HFFc6 (cell line): ENCODE results near the gene C19orf25. TPM values are rescaled to one million over a fixed set of nuclear protein-coding genes. Genes with fewer than 3 reads are reported as not detected.

Experiments
- DNase-seq: peaks from one replicate; pipeline ENCODE4 v3.0.0-alpha.2; 2018
- H3K27ac Mint-ChIP-seq: 2 replicates; pipeline ENCODE4 v1.8.0; 2020; ENCODE audit warnings: mild to moderate bottlenecking, mixed read lengths
- H3K27me3 Mint-ChIP-seq: 2 replicates; pipeline ENCODE4 v1.8.0; 2021; ENCODE audit warnings: mild to moderate bottlenecking, moderate library complexity, mixed read lengths; ENCODE audit not compliant: insufficient read depth
- H3K36me3 Mint-ChIP-seq: 2 replicates; pipeline ENCODE4 v1.8.0; 2021; ENCODE audit warnings: low read depth, mixed read lengths
- H3K4me1 Mint-ChIP-seq: 2 replicates; pipeline ENCODE4 v1.8.0; 2020; ENCODE audit warnings: low read depth, mixed read lengths
- H3K4me3 Mint-ChIP-seq: 2 replicates; pipeline ENCODE4 v1.8.0; 2020; ENCODE audit warnings: mild to moderate bottlenecking, moderate library complexity, mixed read lengths
- H3K9me3 Mint-ChIP-seq: 2 replicates; pipeline ENCODE4 v1.8.0; 2020; ENCODE audit warnings: mild to moderate bottlenecking, mixed read lengths
- CTCF ChIP-seq: fragments of 200-600 bp; sonication (generic); IDR thresholded peaks from 2 replicates; pipeline ENCODE4 v1.5.0; 2021; ENCODE audit warnings: antibody characterized with exemption, mild to moderate bottlenecking
- total RNA-seq, 6 experiments: library from RNA; stranded (reverse); fragmentation: NEBNext Ultra II Directional; extraction: Animal tissue kit (Norgen Biotek cat#: 25700); gene quantifications; 2 replicates in 1 of 6; 3 replicates in 5 of 6; pipeline ENCODE4 v1.2.3, GENCODE V29; 2021

The C19orf25 gene
- total RNA-seq, 6 experiments from 2014 or later: 26.7 to 34.8 (median 29.6) TPM

- H3K4me3 Mint-ChIP-seq: no peak overlapping the region
Measured at GRCh38 chr19:1488282-1488601, 9.2 kb upstream of the C19orf25 start.

GRCh38 chr19:1487576-1488281 lies 8.7 kb upstream of the C19orf25 start:
- H3K4me3 Mint-ChIP-seq: no peak overlapping the region
- H3K4me1 Mint-ChIP-seq: no peaks in the 10 kb centered on the region; the same call in 1 of the 2 replicates
- DNase-seq: no peak
- no peak for TF ChIP-seq CTCF
- H3K27me3 Mint-ChIP-seq: peaks cover 2% of the 10 kb centered on the region
- no peak overlapping the region for H3K27ac Mint-ChIP-seq
- no peaks in the 10 kb centered on the region for H3K9me3 Mint-ChIP-seq
- no peaks in the 10 kb centered on the region for H3K36me3 Mint-ChIP-seq

More at GRCh38 chr19:1488282-1488601, 9.2 kb upstream of the C19orf25 start:
- no peak for TF ChIP-seq CTCF
- H3K27ac Mint-ChIP-seq: no peak overlapping the region
- H3K4me1 Mint-ChIP-seq: no peaks in the 10 kb centered on the region; the same call in 1 of the 2 replicates
- H3K36me3 Mint-ChIP-seq: no peaks in the 10 kb centered on the region
- H3K9me3 Mint-ChIP-seq: no peaks in the 10 kb centered on the region
- DNase-seq: no peak
- peaks cover 2% of the 10 kb centered on the region for H3K27me3 Mint-ChIP-seq

GRCh38 chr19:1486720-1487575 lies 7.9 kb upstream of the C19orf25 start:
- Mint-ChIP-seq H3K4me3 (no peak overlapping the region), H3K27ac (no peak overlapping the region), H3K9me3 (no peaks in the 10 kb centered on the region), H3K27me3 (peaks cover 3% of the 10 kb centered on the region), H3K4me1 (no peaks in the 10 kb centered on the region; the same call in 1 of the 2 replicates), H3K36me3 (no peaks in the 10 kb centered on the region)
- TF ChIP-seq CTCF: no peak
- DNase-seq: no peak

- H3K4me1 Mint-ChIP-seq: peaks cover 5% of the 10 kb centered on the region
- H3K4me3 Mint-ChIP-seq: no peak overlapping the region
- H3K36me3 Mint-ChIP-seq: no peaks in the 10 kb centered on the region; the same call in 1 of the 2 replicates
- no peak for DNase-seq
- TF ChIP-seq CTCF: no peak
- peaks cover 2% of the 10 kb centered on the region; the same call in 1 of the 2 replicates for H3K27me3 Mint-ChIP-seq
- no peaks in the 10 kb centered on the region for H3K9me3 Mint-ChIP-seq
- H3K27ac Mint-ChIP-seq: no peak overlapping the region
Measured at GRCh38 chr19:1483979-1484428, 5.0 kb upstream of the C19orf25 start.

GRCh38 chr19:1483131-1483978 lies 4.3 kb upstream of the C19orf25 start:
- Mint-ChIP-seq H3K4me1 (peaks cover 6% of the 10 kb centered on the region), H3K4me3 (no peak overlapping the region), H3K27me3 (peaks cover 3% of the 10 kb centered on the region; the same call in 1 of the 2 replicates), H3K27ac (no peak overlapping the region), H3K9me3 (no peaks in the 10 kb centered on the region), H3K36me3 (no peaks in the 10 kb centered on the region; the same call in 1 of the 2 replicates)
- no peak for DNase-seq
- TF ChIP-seq CTCF: no peak
